Natural killer cell (primary cell): Measurements from ENCODE around the gene MPRIP. TPM values are rescaled to one million over a fixed set of nuclear protein-coding genes. Genes with fewer than 3 reads are reported as not detected.
A peak's percentile ranks its signal among the peaks of the same experiment; 100 is the strongest.

ENCODE experiments used
- ATAC-seq, 3 donors: fragments of 150-1000 bp in 2 of 3; fragments of 200-7000 bp in 1 of 3; cut with Tn5 transposase; 1 replicate in 1 of 3; 2 replicates in 2 of 3; pipeline ENCODE4 v1.10.0; 2021; ENCODE audit warnings: mild to moderate bottlenecking in 2 of 3, moderate library complexity in 2 of 3
- DNase-seq, 2 donors: peaks; one replicate each; pipeline versions ENCODE4 v3.0.0 to v3.0.0-alpha.2; 2013 to 2021; ENCODE audit warnings: mixed read lengths in 1 of 2
- H3K27ac ChIP-seq: one replicate; pipeline ENCODE4 v1.5.1; 2013; ENCODE audit warnings: mild to moderate bottlenecking, low read length
- H3K27me3 ChIP-seq: one replicate; pipeline ENCODE4 v1.6.1; 2013; ENCODE audit warnings: low read length; ENCODE audit not compliant: control insufficient read depth, insufficient read depth
- H3K36me3 ChIP-seq: one replicate; pipeline ENCODE4 v1.6.1; 2013; ENCODE audit warnings: low read length; ENCODE audit not compliant: control insufficient read depth, insufficient read depth
- H3K4me1 ChIP-seq: one replicate; pipeline ENCODE4 v1.6.1; 2013; ENCODE audit warnings: low read length; ENCODE audit not compliant: control insufficient read depth, insufficient read depth
- H3K4me3 ChIP-seq: one replicate; pipeline ENCODE4 v1.5.1; 2013; ENCODE audit warnings: low read length
- H3K9me3 ChIP-seq: one replicate; pipeline ENCODE4 v1.6.1; 2013; ENCODE audit warnings: low read length; ENCODE audit not compliant: control insufficient read depth, insufficient read depth
- H3K27ac Mint-ChIP-seq, 2 donors: one replicate each; pipeline ENCODE4 v1.8.0; 2022; ENCODE audit warnings: mild to moderate bottlenecking in 2 of 2, mixed read lengths in 2 of 2, moderate library complexity in 1 of 2
- H3K27me3 Mint-ChIP-seq, 2 donors: one replicate each; pipeline ENCODE4 v1.8.0; 2022; ENCODE audit warnings: low read depth in 2 of 2, mixed read lengths in 2 of 2
- H3K36me3 Mint-ChIP-seq: one replicate; pipeline ENCODE4 v1.8.0; 2022; ENCODE audit warnings: mixed read lengths
- H3K4me1 Mint-ChIP-seq, 2 donors: one replicate each; pipeline ENCODE4 v1.8.0; 2022; ENCODE audit warnings: mixed read lengths in 2 of 2
- H3K4me3 Mint-ChIP-seq: one replicate; pipeline ENCODE4 v1.8.0; 2022; ENCODE audit warnings: mild to moderate bottlenecking, moderate library complexity, mixed read lengths
- H3K9me3 Mint-ChIP-seq, 2 donors: one replicate each; pipeline ENCODE4 v1.8.0; 2022; ENCODE audit warnings: mixed read lengths in 2 of 2
- WGBS: methylation state at CpG from one replicate; pipeline ENCODE4 v1.1.7; 2013; ENCODE audit warnings: missing lambda C conversion rate; ENCODE audit not compliant: insufficient coverage; 5-methylcytosine and 5-hydroxymethylcytosine counted together
- intact Hi-C: fragments of 100-400 bp; cut with micrococcal nuclease; formaldehyde crosslinking; loops from one replicate; pipeline ENCODE4 v1.14.2; 2022
- total RNA-seq, 4 donors: library from RNA; stranded (reverse); fragments of 120-200 nt in 1 of 4; gene quantifications; one replicate each; pipeline versions ENCODE4 v1.2.3 to v1.2.4, GENCODE V29; 2013 to 2022
- TF ChIP-seq, protein P1 (sequence below): fragments of 200-600 bp; IDR thresholded peaks from one replicate; pipeline ENCODE4 v1.8.0; 2022; ENCODE audit warnings: antibody characterized with exemption

Gene MPRIP
- total RNA-seq, 3 donors from 2014 or later (not counting 1 experiment from before 2014, with no cell fraction given), result 225 to 272 (median 229) TPM

DNA sequence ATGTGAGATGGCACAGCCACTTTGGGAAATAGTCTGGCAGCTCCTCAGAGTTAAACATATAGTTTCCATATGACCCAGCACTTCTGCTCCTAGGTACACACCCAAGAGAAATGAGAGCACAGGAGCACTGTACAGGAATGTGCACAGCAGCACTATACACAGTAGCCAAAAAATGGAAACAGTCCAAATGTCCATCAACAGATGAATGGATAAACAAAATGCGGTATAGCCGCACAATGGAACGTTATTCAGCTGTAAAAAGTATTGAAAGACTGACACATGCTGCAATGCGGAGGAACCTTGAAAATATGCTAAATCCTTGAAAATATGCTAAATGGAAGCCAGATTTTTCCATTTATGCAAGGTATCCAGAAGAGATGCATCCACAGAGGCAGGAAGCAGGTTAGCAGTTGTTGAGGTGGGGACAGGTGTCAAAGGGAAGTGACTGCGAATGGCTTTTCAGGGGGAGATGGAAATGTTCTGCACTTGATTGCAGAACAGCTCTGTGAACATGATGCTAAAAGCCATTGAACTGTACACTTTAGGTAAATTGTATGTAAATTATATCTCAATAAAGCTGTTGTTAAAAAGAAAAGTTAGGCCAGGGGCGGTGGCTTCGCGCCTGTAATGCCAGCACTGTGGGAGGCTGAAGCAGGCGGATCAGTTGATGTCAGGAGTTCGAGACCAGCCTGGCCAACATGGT lies 80.7 kb downstream of the MPRIP start:
- Mint-ChIP-seq H3K27ac (peak overlapping the region; percentile 92 to 93), H3K9me3 (no peaks in the 10 kb centered on the region), H3K36me3 (no peaks in the 10 kb centered on the region), H3K4me3 (peak overlapping the region; percentile 58), H3K4me1 (peaks cover 91 to 92% of the 10 kb centered on the region in 2 donors), H3K27me3 (no peaks in the 10 kb centered on the region)
- no peak overlapping the region for H3K27ac ChIP-seq
- WGBS, result 88% methylated on average over 9 of the region's 10 CpGs
- TF ChIP-seq, protein P1, sequence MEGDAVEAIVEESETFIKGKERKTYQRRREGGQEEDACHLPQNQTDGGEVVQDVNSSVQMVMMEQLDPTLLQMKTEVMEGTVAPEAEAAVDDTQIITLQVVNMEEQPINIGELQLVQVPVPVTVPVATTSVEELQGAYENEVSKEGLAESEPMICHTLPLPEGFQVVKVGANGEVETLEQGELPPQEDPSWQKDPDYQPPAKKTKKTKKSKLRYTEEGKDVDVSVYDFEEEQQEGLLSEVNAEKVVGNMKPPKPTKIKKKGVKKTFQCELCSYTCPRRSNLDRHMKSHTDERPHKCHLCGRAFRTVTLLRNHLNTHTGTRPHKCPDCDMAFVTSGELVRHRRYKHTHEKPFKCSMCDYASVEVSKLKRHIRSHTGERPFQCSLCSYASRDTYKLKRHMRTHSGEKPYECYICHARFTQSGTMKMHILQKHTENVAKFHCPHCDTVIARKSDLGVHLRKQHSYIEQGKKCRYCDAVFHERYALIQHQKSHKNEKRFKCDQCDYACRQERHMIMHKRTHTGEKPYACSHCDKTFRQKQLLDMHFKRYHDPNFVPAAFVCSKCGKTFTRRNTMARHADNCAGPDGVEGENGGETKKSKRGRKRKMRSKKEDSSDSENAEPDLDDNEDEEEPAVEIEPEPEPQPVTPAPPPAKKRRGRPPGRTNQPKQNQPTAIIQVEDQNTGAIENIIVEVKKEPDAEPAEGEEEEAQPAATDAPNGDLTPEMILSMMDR, result no peak
- H3K4me1 ChIP-seq, result peaks cover 87% of the 10 kb centered on the region
- H3K27me3 ChIP-seq, result no peaks in the 10 kb centered on the region
- ATAC-seq (no peak), DNase-seq (no peak)
- H3K4me3 ChIP-seq, result no peak overlapping the region
- intact Hi-C loops, result loop anchor here (5.0 to 10.0 kb wide), 2 partner anchors 136 to 182 kb away; partner anchors contain the start of gene NT5M
- peaks cover 3% of the 10 kb centered on the region for H3K36me3 ChIP-seq
- H3K9me3 ChIP-seq, result no peaks in the 10 kb centered on the region

DNA sequence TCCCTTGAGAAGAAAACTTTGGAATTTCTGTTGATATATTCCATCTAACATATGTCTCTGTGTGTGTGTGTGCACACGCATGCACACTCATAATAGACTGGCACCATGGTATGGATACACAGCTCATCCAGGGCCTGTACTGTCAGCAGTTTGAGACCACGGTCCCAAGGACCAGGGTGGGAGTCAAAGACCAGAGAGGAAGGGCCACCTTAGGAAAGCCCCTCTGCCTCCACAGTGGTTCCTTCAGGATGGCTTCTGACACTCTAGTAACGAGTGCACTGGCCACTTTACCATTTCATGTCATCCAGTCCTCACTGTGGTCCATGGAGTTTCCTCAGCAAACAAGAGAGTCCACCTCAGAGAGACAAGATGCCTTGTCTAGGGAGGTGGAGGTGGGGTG lies 82.1 kb downstream of the MPRIP start:
- H3K27ac Mint-ChIP-seq, result peak overlapping the region; percentile 93 to 96
- intact Hi-C loops, result loop anchor here (5.0 to 10.0 kb wide), 2 partner anchors 137 to 180 kb away; partner anchors contain the start of gene NT5M

DNA sequence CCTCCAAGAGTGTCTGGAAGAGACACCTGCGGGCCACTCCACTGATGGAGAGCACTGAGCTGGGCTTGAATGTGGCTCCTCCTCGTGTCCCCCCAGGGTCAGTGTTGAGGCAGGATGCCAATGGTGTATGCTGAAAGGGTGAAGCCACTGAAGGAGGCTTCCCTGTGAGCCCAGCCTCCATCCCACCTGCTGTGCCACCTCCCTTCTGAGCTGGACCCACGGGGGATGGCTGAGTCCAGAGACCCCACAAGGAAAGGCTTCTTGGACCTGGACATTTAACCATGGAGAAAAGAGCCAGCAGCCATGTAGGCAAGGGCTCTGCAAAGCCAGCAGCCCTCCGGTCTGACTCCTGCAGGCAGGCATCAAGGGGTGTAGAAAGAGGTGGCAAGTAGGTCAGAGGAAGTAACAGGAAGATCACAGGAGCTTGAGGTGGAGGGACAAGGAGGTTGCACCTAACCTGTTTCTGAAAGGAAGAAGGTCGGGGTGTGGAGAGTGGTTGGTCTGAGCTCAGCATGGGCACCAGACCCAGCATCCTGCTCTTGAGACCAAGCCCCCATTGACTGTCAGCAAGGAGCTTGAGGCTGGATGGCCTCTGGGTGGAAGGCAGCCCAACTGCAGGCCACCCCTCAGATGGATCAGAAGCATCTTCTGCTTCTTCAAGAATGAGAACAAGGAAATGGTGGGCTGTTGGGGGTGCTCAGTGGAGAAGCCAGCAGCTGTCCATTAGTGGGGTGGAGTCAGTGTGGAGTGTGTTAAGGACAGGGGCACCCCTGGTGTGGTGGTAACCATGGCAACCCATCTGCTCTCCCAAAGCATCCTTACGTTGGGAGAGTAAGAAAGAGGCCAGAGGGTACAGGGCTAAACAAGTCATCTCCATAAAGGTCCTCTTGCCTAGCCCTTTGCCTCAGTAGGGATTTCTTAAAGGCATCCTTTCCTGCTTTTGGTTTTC lies 83.2 kb downstream of the MPRIP start:
- H3K27me3 Mint-ChIP-seq, result no peaks in the 10 kb centered on the region
- peaks cover 84 to 89% of the 10 kb centered on the region in 2 donors for H3K4me1 Mint-ChIP-seq
- no peaks in the 10 kb centered on the region for H3K9me3 Mint-ChIP-seq
- TF ChIP-seq, protein P1, result no peak
- DNase-seq, result peak in 1 of 2 donors; percentile 72
- Histone ChIP-seq H3K4me3 (peak overlapping the region; percentile 19), H3K4me1 (peaks cover 86% of the 10 kb centered on the region), H3K27ac (peak overlapping the region; percentile 83), H3K27me3 (no peaks in the 10 kb centered on the region), H3K9me3 (no peaks in the 10 kb centered on the region), H3K36me3 (peaks cover 12% of the 10 kb centered on the region)
- H3K4me3 Mint-ChIP-seq, result peak overlapping the region; percentile 91
- no peaks in the 10 kb centered on the region for H3K36me3 Mint-ChIP-seq
- H3K27ac Mint-ChIP-seq, result peak overlapping the region; percentile 93 to 96
- intact Hi-C loops, result loop anchor here (1.0 to 10.0 kb wide), 3 partner anchors 15 to 179 kb away; partner anchors contain the start of genes MPRIP and NT5M
- WGBS, result 49% methylated on average over 6 of the region's 6 CpGs
- peak; percentile 63 to 76 (median 74) for ATAC-seq

More for the DNA sequence above, 82.1 kb downstream of the MPRIP start:
- Histone ChIP-seq H3K27me3 (no peaks in the 10 kb centered on the region), H3K9me3 (no peaks in the 10 kb centered on the region), H3K4me3 (no peak overlapping the region), H3K4me1 (peaks cover 87% of the 10 kb centered on the region), H3K36me3 (peaks cover 5% of the 10 kb centered on the region), H3K27ac (peak overlapping the region; percentile 83)
- Mint-ChIP-seq H3K4me3 (peak overlapping the region; percentile 45), H3K9me3 (no peaks in the 10 kb centered on the region), H3K4me1 (peaks cover 92 to 93% of the 10 kb centered on the region in 2 donors), H3K27me3 (no peaks in the 10 kb centered on the region), H3K36me3 (no peaks in the 10 kb centered on the region)
- ATAC-seq, result no peak
- 96% methylated on average over 3 of the region's 3 CpGs for WGBS
- no peak for DNase-seq
- TF ChIP-seq, protein P1, result no peak
